Suprapubic skin (tissue), 4 donors: ENCODE measurements around the gene IL11RA. TPM values are rescaled to one million over a fixed set of nuclear protein-coding genes. Genes with fewer than 3 reads are reported as not detected.

Experiments
- DNase-seq, 2 donors: peaks; one replicate each; pipeline ENCODE4 v3.0.0-alpha.2; 2019; ENCODE audit warnings: low spot score in 2 of 2
- H3K27ac ChIP-seq: fragments of 200-600 bp; sonication (generic); one replicate; pipeline ENCODE4 v1.5.1; 2019
- H3K27me3 ChIP-seq: fragments of 200-600 bp; sonication (generic); one replicate; pipeline ENCODE4 v1.5.1; 2019
- H3K36me3 ChIP-seq: fragments of 200-600 bp; sonication (generic); one replicate; pipeline ENCODE4 v1.5.1; 2019
- H3K4me1 ChIP-seq: fragments of 200-600 bp; sonication (generic); one replicate; pipeline ENCODE4 v1.5.1; 2019
- H3K4me3 ChIP-seq: fragments of 200-600 bp; sonication (generic); one replicate; pipeline ENCODE4 v1.5.1; 2019; ENCODE audit warnings: mild to moderate bottlenecking
- H3K9me3 ChIP-seq: fragments of 200-600 bp; sonication (generic); one replicate; pipeline ENCODE4 v1.5.1; 2019
- CTCF ChIP-seq, 2 donors: fragments of 200-600 bp in 1 of 2; fragments of 450-650 bp in 1 of 2; sonication (generic) in 1 of 2; IDR thresholded peaks; one replicate each; pipeline ENCODE4 v1.5.1; 2016 to 2019; ENCODE audit warnings: antibody characterized with exemption in 2 of 2, mild to moderate bottlenecking in 1 of 2, moderate library complexity in 1 of 2
- EP300 ChIP-seq: sonication (generic); formaldehyde crosslinking; IDR thresholded peaks from one replicate; pipeline ENCODE4 v1.6.1; 2017; ENCODE audit warnings: antibody characterized with exemption
- POLR2A ChIP-seq, 2 donors: fragments of 450-650 bp; IDR thresholded peaks; one replicate each; pipeline ENCODE4 v1.6.1; 2017; ENCODE audit warnings: antibody characterized with exemption in 2 of 2, mild to moderate bottlenecking in 2 of 2, moderate library complexity in 2 of 2
- POLR2AphosphoS5 ChIP-seq, 3 donors: sonication (generic); formaldehyde crosslinking; IDR thresholded peaks; one replicate each; pipeline ENCODE4 v1.6.1; 2017; ENCODE audit warnings: antibody characterized with exemption in 3 of 3
- WGBS: methylation state at CpG from one replicate; pipeline ENCODE4 v1.1.5; 2018; 5-methylcytosine and 5-hydroxymethylcytosine counted together
- total RNA-seq, 4 donors: library from RNA; depleted of rRNA; stranded (reverse); fragments of >200 nt; gene quantifications; one replicate each; pipeline ENCODE4 v1.1.0, GENCODE V29; 2016

Gene IL11RA
- total RNA-seq, 4 donors from 2014 or later: 23.4 to 114 (median 39.3) TPM

DNA sequence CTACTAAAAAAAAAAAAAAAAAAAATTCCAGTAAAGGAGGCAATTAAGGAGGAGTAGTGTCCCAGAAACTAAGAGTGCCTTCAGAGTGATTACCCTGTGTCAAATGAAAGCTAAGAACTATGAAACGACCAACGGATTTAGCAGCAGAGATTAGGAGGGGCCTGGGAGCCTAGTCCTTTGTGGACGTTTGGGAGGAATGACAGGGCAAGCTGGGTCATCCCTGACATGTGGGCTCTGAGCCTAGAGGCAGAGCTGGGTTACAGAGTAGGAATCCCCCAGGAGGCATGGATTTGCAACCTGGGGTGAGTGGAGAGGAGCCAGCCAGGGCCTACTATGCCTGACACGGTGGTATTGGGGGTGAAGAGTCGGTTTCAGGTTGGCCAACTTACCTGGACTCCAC lies 18.8 kb upstream of the IL11RA start:
- H3K36me3 ChIP-seq: peaks cover 2% of the 10 kb centered on the region
- peaks cover 28% of the 10 kb centered on the region for H3K27me3 ChIP-seq
- peaks cover 37% of the 10 kb centered on the region for H3K4me1 ChIP-seq
- TF ChIP-seq EP300: no peak
- no peak for TF ChIP-seq POLR2AphosphoS5 (IDR thresholded peaks at IDR 0.05)
- TF ChIP-seq CTCF (IDR thresholded peaks at IDR 0.05): no peak
- TF ChIP-seq POLR2A (IDR thresholded peaks at IDR 0.05): no peak
- WGBS: 65% methylated on average over 5 of the region's 5 CpGs
- DNase-seq: no peak
- H3K4me3 ChIP-seq: no peak overlapping the region
- H3K27ac ChIP-seq: no peak overlapping the region
- H3K9me3 ChIP-seq: no peaks in the 10 kb centered on the region

GRCh38 chr9:34633851-34634550 lies 18.0 kb upstream of the IL11RA start:
- WGBS: 14% methylated on average over 3 of the region's 3 CpGs
- no peaks in the 10 kb centered on the region for H3K9me3 ChIP-seq
- peaks cover 2% of the 10 kb centered on the region for H3K36me3 ChIP-seq
- TF ChIP-seq CTCF (IDR thresholded peaks at IDR 0.05) (peak; percentile 77 to 85), POLR2AphosphoS5 (IDR thresholded peaks at IDR 0.05) (no peak)
- no peak overlapping the region for H3K27ac ChIP-seq
- no peak for DNase-seq
- H3K4me1 ChIP-seq: peaks cover 36% of the 10 kb centered on the region
- no peak overlapping the region for H3K4me3 ChIP-seq
- H3K27me3 ChIP-seq: peaks cover 20% of the 10 kb centered on the region

DNA sequence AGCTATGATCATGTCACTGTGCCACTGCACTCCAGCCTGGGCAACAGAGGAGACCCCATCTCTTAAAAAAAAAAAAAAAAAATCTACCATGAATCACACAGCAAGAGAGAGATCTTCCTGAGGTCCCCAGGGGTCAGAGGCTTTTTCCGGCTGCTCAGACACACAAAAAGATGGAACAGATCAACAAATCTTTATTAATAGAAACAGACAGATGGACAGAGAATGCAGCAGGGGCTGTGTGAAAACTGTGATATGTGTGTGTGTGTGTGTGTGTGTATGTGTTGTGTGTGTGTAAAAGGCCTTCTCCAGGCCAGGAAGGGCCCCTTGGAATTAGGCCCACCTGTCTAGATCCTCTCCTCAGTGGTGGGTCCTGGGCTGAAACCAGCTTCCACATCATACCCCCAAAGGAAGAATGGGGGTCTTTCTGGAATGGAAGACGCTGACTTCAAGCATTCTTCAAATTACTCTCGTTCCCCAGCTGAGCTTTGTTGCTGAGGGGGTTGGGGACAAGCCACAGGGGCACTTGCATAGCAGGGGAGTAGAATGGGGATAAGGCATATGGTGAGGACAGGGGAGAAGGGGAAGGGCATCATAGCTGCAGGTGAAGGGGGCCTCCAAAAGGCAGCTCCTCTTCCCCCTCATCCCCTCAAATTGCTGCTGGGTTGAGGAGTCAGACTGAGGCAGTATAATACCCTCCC lies 17.3 kb upstream of the IL11RA start:
- H3K36me3 ChIP-seq: peaks cover 2% of the 10 kb centered on the region
- WGBS: 84% methylated on average over 3 of the region's 3 CpGs

GRCh38 chr9:34635556-34635955 lies 16.4 kb upstream of the IL11RA start:
- no peak for DNase-seq
- WGBS: 93% methylated on average over 9 of the region's 14 CpGs
- Histone ChIP-seq H3K36me3 (peaks cover 2% of the 10 kb centered on the region), H3K9me3 (no peaks in the 10 kb centered on the region), H3K4me3 (no peak overlapping the region), H3K4me1 (peaks cover 33% of the 10 kb centered on the region), H3K27ac (no peak overlapping the region), H3K27me3 (peaks cover 5% of the 10 kb centered on the region)
- TF ChIP-seq POLR2A (IDR thresholded peaks at IDR 0.05) (no peak), POLR2AphosphoS5 (IDR thresholded peaks at IDR 0.05) (no peak)

More for the DNA sequence above, 17.3 kb upstream of the IL11RA start:
- H3K4me3 ChIP-seq: no peak overlapping the region
- no peaks in the 10 kb centered on the region for H3K9me3 ChIP-seq
- no peak for DNase-seq
- H3K4me1 ChIP-seq: peaks cover 33% of the 10 kb centered on the region
- no peak overlapping the region for H3K27ac ChIP-seq
- TF ChIP-seq EP300: no peak
- H3K27me3 ChIP-seq: peaks cover 13% of the 10 kb centered on the region

DNA sequence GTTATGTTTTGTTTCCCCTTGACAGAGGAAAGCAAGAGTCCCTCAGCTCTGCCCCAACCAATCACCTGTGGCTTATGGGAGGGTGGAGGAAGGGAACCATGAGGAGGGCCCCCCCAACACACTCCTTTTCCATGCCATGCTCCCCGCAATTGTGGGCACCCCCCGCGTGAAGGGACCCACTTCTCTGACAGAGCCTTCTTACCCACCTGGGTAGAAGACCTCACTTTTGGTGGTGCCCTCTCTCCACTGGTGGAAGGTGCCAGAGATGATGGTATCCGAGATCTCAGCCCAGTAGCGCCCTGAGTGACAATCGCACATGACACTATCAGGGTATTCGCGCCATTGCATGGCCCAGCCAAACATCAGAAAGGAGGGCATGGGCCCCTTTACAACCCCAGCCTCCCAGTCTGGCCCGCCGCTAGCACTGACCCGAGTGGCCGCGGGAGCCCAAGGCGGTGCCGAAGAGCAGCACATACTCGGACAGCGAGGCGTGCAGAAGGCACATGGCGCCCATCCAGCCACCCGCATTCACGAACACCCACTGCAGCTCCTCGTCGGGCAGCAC lies 15.1 kb upstream of the IL11RA start:
- TF ChIP-seq POLR2AphosphoS5 (IDR thresholded peaks at IDR 0.05) (no peak), POLR2A (IDR thresholded peaks at IDR 0.05) (no peak), CTCF (IDR thresholded peaks at IDR 0.05) (no peak), EP300 (no peak)
- peaks cover 2% of the 10 kb centered on the region for H3K36me3 ChIP-seq
- H3K4me1 ChIP-seq: peaks cover 33% of the 10 kb centered on the region
- no peaks in the 10 kb centered on the region for H3K9me3 ChIP-seq
- peak overlapping the region; percentile 70 for H3K4me3 ChIP-seq
- peak overlapping the region; percentile 87 for H3K27ac ChIP-seq
- 4% methylated on average over 3 of the region's 23 CpGs for WGBS
- DNase-seq: no peak
- no peaks in the 10 kb centered on the region for H3K27me3 ChIP-seq
